ENCODE measurements around the gene FGA.

FGA gene

GRCh38 chr4:154589296-154590197 is 995 bp downstream of the FGA start:
- no peaks in the 10 kb centered on the region for H3K27me3 ChIP-seq (ENCODE audit: control insufficient read depth in 1 of 2, insufficient read depth in 2 of 2, low read length in 2 of 2)
- no peaks in the 10 kb centered on the region for H3K9me3 ChIP-seq (ENCODE audit: low read length)
- H3K27ac ChIP-seq (ENCODE audit: low read depth, low read length) = no peak overlapping the region
- H3K4me1 ChIP-seq (ENCODE audit: insufficient read depth, low read length) = no peaks in the 10 kb centered on the region
- H3K4me3 ChIP-seq (ENCODE audit: low read depth in 1 of 2, low read length in 2 of 2) = no peak overlapping the region
- no peak overlapping the region for H3K9ac ChIP-seq (ENCODE audit: low read length)
- H3K36me3 ChIP-seq (ENCODE audit: insufficient read depth, low read length) = no peaks in the 10 kb centered on the region

- Histone ChIP-seq H3K4me3 (ENCODE audit: low read depth in 1 of 2, low read length in 2 of 2) (no peak overlapping the region), H3K4me1 (ENCODE audit: insufficient read depth, low read length) (no peaks in the 10 kb centered on the region), H3K27me3 (ENCODE audit: control insufficient read depth in 1 of 2, insufficient read depth in 2 of 2, low read length in 2 of 2) (no peaks in the 10 kb centered on the region), H3K9me3 (ENCODE audit: low read length) (no peaks in the 10 kb centered on the region), H3K27ac (ENCODE audit: low read depth, low read length) (no peak overlapping the region), H3K36me3 (ENCODE audit: insufficient read depth, low read length) (no peaks in the 10 kb centered on the region), H3K9ac (ENCODE audit: low read length) (no peak overlapping the region)
Observed at GRCh38 chr4:154588198-154588597, 2.3 kb downstream of the FGA start.

- H3K27me3 ChIP-seq (ENCODE audit: control insufficient read depth in 1 of 2, insufficient read depth in 2 of 2, low read length in 2 of 2) = no peaks in the 10 kb centered on the region
- H3K27ac ChIP-seq (ENCODE audit: low read depth, low read length) = no peak overlapping the region
- no peak overlapping the region for H3K4me3 ChIP-seq (ENCODE audit: low read depth in 1 of 2, low read length in 2 of 2)
- H3K36me3 ChIP-seq (ENCODE audit: insufficient read depth, low read length) = no peaks in the 10 kb centered on the region
- no peaks in the 10 kb centered on the region for H3K9me3 ChIP-seq (ENCODE audit: low read length)
- H3K4me1 ChIP-seq (ENCODE audit: insufficient read depth, low read length) = no peaks in the 10 kb centered on the region
- no peak overlapping the region for H3K9ac ChIP-seq (ENCODE audit: low read length)
Observed at GRCh38 chr4:154586296-154587033, 4.1 kb downstream of the FGA start.

- Histone ChIP-seq H3K9ac (ENCODE audit: low read length) (no peak overlapping the region), H3K9me3 (ENCODE audit: low read length) (no peaks in the 10 kb centered on the region), H3K4me1 (ENCODE audit: insufficient read depth, low read length) (no peaks in the 10 kb centered on the region), H3K27ac (ENCODE audit: low read depth, low read length) (no peak overlapping the region), H3K27me3 (ENCODE audit: control insufficient read depth in 1 of 2, insufficient read depth in 2 of 2, low read length in 2 of 2) (no peaks in the 10 kb centered on the region), H3K4me3 (ENCODE audit: low read depth in 1 of 2, low read length in 2 of 2) (no peak overlapping the region), H3K36me3 (ENCODE audit: insufficient read depth, low read length) (no peaks in the 10 kb centered on the region)
Observed at GRCh38 chr4:154585369-154586018, 5.0 kb downstream of the FGA start.

- Histone ChIP-seq H3K36me3 (ENCODE audit: insufficient read depth, low read length) (no peaks in the 10 kb centered on the region), H3K27ac (ENCODE audit: low read depth, low read length) (no peak overlapping the region), H3K4me3 (ENCODE audit: low read depth in 1 of 2, low read length in 2 of 2) (no peak overlapping the region), H3K27me3 (ENCODE audit: control insufficient read depth in 1 of 2, insufficient read depth in 2 of 2, low read length in 2 of 2) (no peaks in the 10 kb centered on the region), H3K4me1 (ENCODE audit: insufficient read depth, low read length) (no peaks in the 10 kb centered on the region), H3K9ac (ENCODE audit: low read length) (no peak overlapping the region), H3K9me3 (ENCODE audit: low read length) (no peaks in the 10 kb centered on the region)
Observed at GRCh38 chr4:154584259-154584658, 6.3 kb downstream of the FGA start.

GRCh38 chr4:154583677-154584076 is 6.9 kb downstream of the FGA start:
- H3K4me3 ChIP-seq (ENCODE audit: low read depth in 1 of 2, low read length in 2 of 2) = no peak overlapping the region
- no peak overlapping the region for H3K9ac ChIP-seq (ENCODE audit: low read length)
- H3K4me1 ChIP-seq (ENCODE audit: insufficient read depth, low read length) = no peaks in the 10 kb centered on the region
- no peaks in the 10 kb centered on the region for H3K27me3 ChIP-seq (ENCODE audit: control insufficient read depth in 1 of 2, insufficient read depth in 2 of 2, low read length in 2 of 2)
- no peaks in the 10 kb centered on the region for H3K9me3 ChIP-seq (ENCODE audit: low read length)
- no peak overlapping the region for H3K27ac ChIP-seq (ENCODE audit: low read depth, low read length)
- no peaks in the 10 kb centered on the region for H3K36me3 ChIP-seq (ENCODE audit: insufficient read depth, low read length)

GRCh38 chr4:154583230-154583629 is 7.3 kb downstream of the FGA start:
- Histone ChIP-seq H3K4me1 (ENCODE audit: insufficient read depth, low read length) (no peaks in the 10 kb centered on the region), H3K4me3 (ENCODE audit: low read depth in 1 of 2, low read length in 2 of 2) (no peak overlapping the region), H3K27me3 (ENCODE audit: control insufficient read depth in 1 of 2, insufficient read depth in 2 of 2, low read length in 2 of 2) (no peaks in the 10 kb centered on the region), H3K27ac (ENCODE audit: low read depth, low read length) (no peak overlapping the region), H3K9me3 (ENCODE audit: low read length) (no peaks in the 10 kb centered on the region), H3K9ac (ENCODE audit: low read length) (no peak overlapping the region), H3K36me3 (ENCODE audit: insufficient read depth, low read length) (no peaks in the 10 kb centered on the region)

- no peaks in the 10 kb centered on the region for H3K27me3 ChIP-seq (ENCODE audit: control insufficient read depth in 1 of 2, insufficient read depth in 2 of 2, low read length in 2 of 2)
- no peak overlapping the region for H3K4me3 ChIP-seq (ENCODE audit: low read depth in 1 of 2, low read length in 2 of 2)
- no peak overlapping the region for H3K9ac ChIP-seq (ENCODE audit: low read length)
- no peaks in the 10 kb centered on the region for H3K4me1 ChIP-seq (ENCODE audit: insufficient read depth, low read length)
- no peaks in the 10 kb centered on the region for H3K9me3 ChIP-seq (ENCODE audit: low read length)
- no peaks in the 10 kb centered on the region for H3K36me3 ChIP-seq (ENCODE audit: insufficient read depth, low read length)
- H3K27ac ChIP-seq (ENCODE audit: low read depth, low read length) = no peak overlapping the region
Observed at GRCh38 chr4:154582723-154583122, 7.8 kb downstream of the FGA start.

- Histone ChIP-seq H3K27ac (ENCODE audit: low read depth, low read length) (no peak overlapping the region), H3K27me3 (ENCODE audit: control insufficient read depth in 1 of 2, insufficient read depth in 2 of 2, low read length in 2 of 2) (no peaks in the 10 kb centered on the region), H3K36me3 (ENCODE audit: insufficient read depth, low read length) (no peaks in the 10 kb centered on the region), H3K9ac (ENCODE audit: low read length) (no peak overlapping the region), H3K4me1 (ENCODE audit: insufficient read depth, low read length) (no peaks in the 10 kb centered on the region), H3K9me3 (ENCODE audit: low read length) (no peaks in the 10 kb centered on the region), H3K4me3 (ENCODE audit: low read depth in 1 of 2, low read length in 2 of 2) (no peak overlapping the region)
Observed at GRCh38 chr4:154579927-154580326, 10.6 kb downstream of the FGA start.

GRCh38 chr4:154578919-154579318 is 11.6 kb downstream of the FGA start:
- no peaks in the 10 kb centered on the region for H3K36me3 ChIP-seq (ENCODE audit: insufficient read depth, low read length)
- no peak overlapping the region for H3K27ac ChIP-seq (ENCODE audit: low read depth, low read length)
- no peaks in the 10 kb centered on the region for H3K4me1 ChIP-seq (ENCODE audit: insufficient read depth, low read length)
- no peak overlapping the region for H3K9ac ChIP-seq (ENCODE audit: low read length)
- no peaks in the 10 kb centered on the region for H3K9me3 ChIP-seq (ENCODE audit: low read length)
- H3K4me3 ChIP-seq (ENCODE audit: low read depth in 1 of 2, low read length in 2 of 2) = no peak overlapping the region
- no peaks in the 10 kb centered on the region for H3K27me3 ChIP-seq (ENCODE audit: control insufficient read depth in 1 of 2, insufficient read depth in 2 of 2, low read length in 2 of 2)

GRCh38 chr4:154577324-154577723 is 13.2 kb downstream of the FGA start:
- H3K9ac ChIP-seq (ENCODE audit: low read length) = no peak overlapping the region
- H3K9me3 ChIP-seq (ENCODE audit: low read length) = no peaks in the 10 kb centered on the region
- no peaks in the 10 kb centered on the region for H3K4me1 ChIP-seq (ENCODE audit: insufficient read depth, low read length)
- no peak overlapping the region for H3K27ac ChIP-seq (ENCODE audit: low read depth, low read length)
- H3K4me3 ChIP-seq (ENCODE audit: low read depth in 1 of 2, low read length in 2 of 2) = no peak overlapping the region
- no peaks in the 10 kb centered on the region for H3K27me3 ChIP-seq (ENCODE audit: control insufficient read depth in 1 of 2, insufficient read depth in 2 of 2, low read length in 2 of 2)
- H3K36me3 ChIP-seq (ENCODE audit: insufficient read depth, low read length) = no peaks in the 10 kb centered on the region

Measured in muscle layer of colon (tissue), 2 donors.